HG03439 (cell line): Measurements from ENCODE around the gene ZNF202.
"Not testable (repeated sequence)": the region's sequence is repeated elsewhere in the genome, so short reads cannot be mapped to it uniquely, and the experiment has no call there.

Experiments
- ATAC-seq: cut with Tn5 transposase; IDR thresholded peaks from one replicate; pipeline ENCODE4 v1.9.1; 2021; ENCODE audit warnings: mild to moderate bottlenecking, moderate library complexity; ENCODE audit not compliant: unreplicated experiment

ZNF202 gene

GRCh38 chr11:123741159-123742030 lies at the start of gene ZNF202:
Gene ZNF202, minus strand, starts transcription at chr11:123741660. Its CDS starts 10,772 bp downstream, at chr11:123730888.
- peak; percentile 99 for ATAC-seq

GRCh38 chr11:123783536-123783935 lies 42.1 kb upstream of the ZNF202 start:
- no peak for ATAC-seq

- no peak for ATAC-seq
Measured at GRCh38 chr11:123778511-123778910, 37.1 kb upstream of the ZNF202 start.

- no peak for ATAC-seq
Measured at GRCh38 chr11:123775715-123776549, 34.5 kb upstream of the ZNF202 start.

GRCh38 chr11:123775289-123775688 lies 33.8 kb upstream of the ZNF202 start:
- ATAC-seq = no peak

GRCh38 chr11:123773959-123774358 lies 32.5 kb upstream of the ZNF202 start:
- no peak for ATAC-seq

- ATAC-seq = no peak
Measured at GRCh38 chr11:123773026-123773425, 31.6 kb upstream of the ZNF202 start.

- ATAC-seq = no peak
Measured at GRCh38 chr11:123771664-123772063, 30.2 kb upstream of the ZNF202 start.

GRCh38 chr11:123770712-123771111 lies 29.3 kb upstream of the ZNF202 start:
- no peak for ATAC-seq

GRCh38 chr11:123765601-123766000 lies 24.1 kb upstream of the ZNF202 start:
- no peak for ATAC-seq

GRCh38 chr11:123762422-123762821 lies 21.0 kb upstream of the ZNF202 start:
- ATAC-seq = no peak

- peak; percentile 86 for ATAC-seq
Measured at GRCh38 chr11:123760894-123761293, 19.4 kb upstream of the ZNF202 start.

GRCh38 chr11:123757976-123758375 lies 16.5 kb upstream of the ZNF202 start:
- ATAC-seq = no peak

- ATAC-seq = no peak
Measured at GRCh38 chr11:123755813-123756212, 14.4 kb upstream of the ZNF202 start.

- ATAC-seq = no peak
Measured at GRCh38 chr11:123755344-123755743, 13.9 kb upstream of the ZNF202 start.

GRCh38 chr11:123754101-123754568 lies 12.7 kb upstream of the ZNF202 start, which contains the start of gene OR6X1:
Gene OR6X1, minus strand, starts transcription at chr11:123754518. Its CDS starts 0 bp downstream, at chr11:123754518.
- no peak for ATAC-seq

- ATAC-seq = peak; percentile 54
Measured at GRCh38 chr11:123753110-123753509, 11.7 kb upstream of the ZNF202 start.

- no peak for ATAC-seq
Measured at GRCh38 chr11:123751781-123752180, 10.3 kb upstream of the ZNF202 start.

- ATAC-seq = not testable (repeated sequence)
Measured at GRCh38 chr11:123748349-123748748, 6.9 kb upstream of the ZNF202 start.

- no peak for ATAC-seq
Measured at GRCh38 chr11:123745764-123746451, 4.4 kb upstream of the ZNF202 start.

GRCh38 chr11:123742724-123743120 lies 1.3 kb upstream of the ZNF202 start:
- no peak for ATAC-seq
